ENCODE measurements around the gene MMP21.

GRCh38 chr10:125766511-125766910, 9.1 kb downstream of the MMP21 start:
- TF ChIP-seq POLR2A (IDR thresholded peaks at IDR 0.05) (no peak), CTCF (IDR thresholded peaks at IDR 0.05) (no peak)
